WTC11 (cell line): ENCODE measurements around the gene RAB23. TPM values are rescaled to one million over a fixed set of nuclear protein-coding genes. Genes with fewer than 3 reads are reported as not detected.

Source experiments
- ATAC-seq: fragments of 200-7000 bp; cut with Tn5 transposase; 2 replicates; pipeline ENCODE4 v1.10.0; 2021; ENCODE audit warnings: mild to moderate bottlenecking, moderate library complexity
- CTCF ChIA-PET: fragments of 300-600 bp; sonication (Branson Sonifier 250); formaldehyde crosslinking; loops from one replicate; lab custom pipeline; 2021; ENCODE audit warnings: antibody characterized with exemption; lab: Charles Lee
- POLR2A ChIA-PET: fragments of 350-600 bp; sonication (Branson Sonifier 250); formaldehyde crosslinking; loops from one replicate; lab custom pipeline; 2021; ENCODE audit warnings: antibody characterized with exemption; lab: Charles Lee
- DNase-seq: peaks from one replicate; pipeline ENCODE4 v3.0.0; 2021; ENCODE audit warnings: low spot score
- H3K27ac Mint-ChIP-seq: 2 replicates; pipeline ENCODE4 v1.8.0; 2021; ENCODE audit warnings: mixed read lengths
- H3K27me3 Mint-ChIP-seq: 2 replicates; pipeline ENCODE4 v1.8.0; 2021; ENCODE audit warnings: low read depth, mild to moderate bottlenecking, moderate library complexity, mixed read lengths
- H3K36me3 Mint-ChIP-seq: 2 replicates; pipeline ENCODE4 v1.8.0; 2021; ENCODE audit warnings: mixed read lengths
- H3K4me1 Mint-ChIP-seq: 2 replicates; pipeline ENCODE4 v1.8.0; 2022; ENCODE audit warnings: mixed read lengths
- H3K4me3 Mint-ChIP-seq: 2 replicates; pipeline ENCODE4 v1.8.0; 2021; ENCODE audit warnings: mild to moderate bottlenecking, moderate library complexity, mixed read lengths
- H3K9me3 Mint-ChIP-seq: 2 replicates; pipeline ENCODE4 v1.8.0; 2021; ENCODE audit warnings: mixed read lengths
- AFF4 ChIP-seq: sonication (generic); formaldehyde crosslinking; IDR thresholded peaks from 2 replicates; pipeline ENCODE4 v1.8.1; 2023; ENCODE audit warnings: mild to moderate bottlenecking, missing genetic modification reagents, borderline replicate concordance
- ATF1 ChIP-seq: sonication (generic); formaldehyde crosslinking; IDR thresholded peaks from 2 replicates; pipeline ENCODE4 v1.8.1; 2023; ENCODE audit warnings: mild to moderate bottlenecking, moderate library complexity, missing genetic modification reagents
- E2F1 ChIP-seq: sonication (generic); formaldehyde crosslinking; IDR thresholded peaks from 2 replicates; pipeline ENCODE4 v1.8.0; 2022; ENCODE audit warnings: mild to moderate bottlenecking, missing genetic modification reagents
- EMX1 ChIP-seq: fragments of 250-450 bp; sonication (Bioruptor Pico); IDR thresholded peaks from 2 replicates; pipeline ENCODE4 v1.8.0; 2021; ENCODE audit warnings: mild to moderate bottlenecking
- FOXK1 ChIP-seq: sonication (generic); formaldehyde crosslinking; IDR thresholded peaks from 2 replicates; pipeline ENCODE4 v1.8.0; 2022; ENCODE audit warnings: mild to moderate bottlenecking, moderate library complexity, missing genetic modification reagents
- HMGA2 ChIP-seq: fragments of 250-450 bp; sonication (Bioruptor Pico); IDR thresholded peaks from 2 replicates; pipeline ENCODE4 v1.4.0; 2021; ENCODE audit warnings: mild to moderate bottlenecking, moderate library complexity
- IRF1 ChIP-seq: sonication (generic); formaldehyde crosslinking; IDR thresholded peaks from 2 replicates; pipeline ENCODE4 v1.8.0; 2023; ENCODE audit warnings: missing genetic modification reagents
- PRDM15 ChIP-seq: sonication (generic); formaldehyde crosslinking; IDR thresholded peaks from 2 replicates; pipeline ENCODE4 v1.8.0; 2022; ENCODE audit warnings: missing genetic modification reagents
- RELA ChIP-seq: sonication (generic); formaldehyde crosslinking; IDR thresholded peaks from 2 replicates; pipeline ENCODE4 v1.8.1; 2022; ENCODE audit warnings: missing genetic modification reagents, mild to moderate bottlenecking, borderline replicate concordance
- SMAD4 ChIP-seq: sonication (generic); formaldehyde crosslinking; IDR thresholded peaks from 2 replicates; pipeline ENCODE4 v1.8.0; 2022; ENCODE audit warnings: mild to moderate bottlenecking, missing genetic modification reagents
- SOX15 ChIP-seq: fragments of 250-450 bp; sonication (Bioruptor Pico); IDR thresholded peaks from 2 replicates; pipeline ENCODE4 v1.9.0; 2021; ENCODE audit warnings: mild to moderate bottlenecking
- STAT6 ChIP-seq: sonication (generic); formaldehyde crosslinking; conservative IDR thresholded peaks from 2 replicates; pipeline ENCODE4 v1.8.1; 2023; ENCODE audit warnings: mild to moderate bottlenecking, low read depth, missing genetic modification reagents, moderate library complexity
- TP53 ChIP-seq: sonication (generic); formaldehyde crosslinking; IDR thresholded peaks from 2 replicates; pipeline ENCODE4 v1.8.1; 2023; ENCODE audit warnings: mild to moderate bottlenecking, missing genetic modification reagents
- ZNF121 ChIP-seq: sonication (generic); formaldehyde crosslinking; IDR thresholded peaks from 2 replicates; pipeline ENCODE4 v1.8.0; 2023; ENCODE audit warnings: missing genetic modification reagents
- ZNF263 ChIP-seq: sonication (generic); formaldehyde crosslinking; IDR thresholded peaks from 2 replicates; pipeline ENCODE4 v1.8.1; 2022; ENCODE audit warnings: low read depth, mild to moderate bottlenecking, moderate library complexity, missing genetic modification reagents
- ZNF281 ChIP-seq: sonication (generic); formaldehyde crosslinking; IDR thresholded peaks from 2 replicates; pipeline ENCODE4 v1.8.0; 2023; ENCODE audit warnings: mild to moderate bottlenecking, missing genetic modification reagents
- ZNF396 ChIP-seq: fragments of 250-450 bp; sonication (Bioruptor Pico); IDR thresholded peaks from 2 replicates; pipeline ENCODE4 v1.8.0; 2021; ENCODE audit warnings: mild to moderate bottlenecking, moderate library complexity, borderline replicate concordance
- ZNF425 ChIP-seq: fragments of 250-450 bp; sonication (Bioruptor Pico); conservative IDR thresholded peaks from 2 replicates; pipeline ENCODE4 v1.9.0; 2021; ENCODE audit warnings: mild to moderate bottlenecking
- total RNA-seq: library from RNA; stranded (reverse); gene quantifications from 3 replicates; pipeline ENCODE4 v1.2.3, GENCODE V29; 2021

RAB23 gene
- total RNA-seq, 1 experiment from 2014 or later: 11.3 TPM

GRCh38 chr6:57207872-57208271 is 14.2 kb downstream of the RAB23 start:
- DNase-seq (no peak), ATAC-seq (no peak)
- H3K27ac Mint-ChIP-seq: peak overlapping the region; percentile 58; the same call in 1 of the 2 replicates
- H3K36me3 Mint-ChIP-seq: no peaks in the 10 kb centered on the region
- ChIA-PET POLR2A (interaction anchor here (1.5 kb wide), 1 partner anchor 14 kb away, joined by 4 read pairs; the partner anchor contains the start of gene RAB23), CTCF (interaction anchor here (0.7 to 2.4 kb wide), 2 partner anchors 12 to 14 kb away, joined by 3 to 7 read pairs; partner anchors contain the start of gene RAB23)
- H3K4me1 Mint-ChIP-seq: peaks cover 12% of the 10 kb centered on the region
- no peak overlapping the region for H3K4me3 Mint-ChIP-seq
- no peaks in the 10 kb centered on the region for H3K9me3 Mint-ChIP-seq
- no peaks in the 10 kb centered on the region for H3K27me3 Mint-ChIP-seq
- TF ChIP-seq ZNF425 (CRISPR knock-in tag) (no peak), HMGA2 (no peak), ZNF121 (CRISPR knock-in tag) (no peak), RELA (CRISPR knock-in tag) (no peak), AFF4 (CRISPR knock-in tag) (no peak), SMAD4 (CRISPR knock-in tag) (no peak), TP53 (CRISPR knock-in tag) (no peak), ATF1 (CRISPR knock-in tag) (no peak), ZNF263 (CRISPR knock-in tag) (no peak), SOX15 (CRISPR knock-in tag) (no peak), IRF1 (CRISPR knock-in tag) (no peak), PRDM15 (CRISPR knock-in tag) (no peak), FOXK1 (CRISPR knock-in tag) (no peak), E2F1 (CRISPR knock-in tag) (no peak), ZNF281 (CRISPR knock-in tag) (no peak), ZNF396 (no peak), STAT6 (CRISPR knock-in tag) (no peak), EMX1 (CRISPR knock-in tag) (no peak)
